ENCODE measurements around the gene EVL. TPM values are rescaled to one million over a fixed set of nuclear protein-coding genes. Genes with fewer than 3 reads are reported as not detected.

EVL gene
- total RNA-seq, 1 experiment from 2014 or later, result 82.9 TPM

DNA sequence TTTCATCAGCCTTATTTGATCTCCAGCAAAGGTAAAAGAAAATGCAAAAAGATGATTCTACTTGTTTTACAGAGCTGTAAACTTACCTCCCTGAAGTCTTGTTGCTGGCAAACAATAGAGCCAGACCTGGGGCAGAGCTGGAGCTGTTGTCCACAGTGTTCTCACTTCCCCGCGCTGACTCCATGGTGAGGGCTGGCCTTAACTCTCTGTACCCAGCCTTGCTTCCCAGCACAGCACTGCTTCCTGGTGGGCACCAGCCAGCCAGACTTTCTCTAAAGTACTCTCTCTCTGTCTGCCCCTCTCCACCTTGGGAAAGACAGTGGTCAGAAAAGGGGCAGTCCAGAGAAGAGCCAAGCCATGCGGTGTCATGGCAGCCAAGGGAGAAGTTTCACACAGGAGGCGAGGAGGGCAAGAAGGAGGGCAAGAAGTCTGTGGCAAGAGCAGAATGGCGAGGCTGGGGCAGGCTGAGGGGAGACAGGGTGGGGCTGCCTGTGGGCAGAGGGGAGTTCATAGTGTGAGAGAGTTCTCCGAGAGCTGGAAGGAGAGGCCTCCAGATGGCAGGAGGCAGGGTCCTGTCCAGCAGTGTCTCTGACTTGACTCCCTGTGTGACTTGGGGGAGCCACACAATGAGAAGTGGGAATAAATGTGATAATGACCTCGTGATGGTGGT is 9.3 kb downstream of the EVL start:
- intact Hi-C loops (cut with micrococcal nuclease; ENCODE audit: unreplicated experiment), result no loop called here
- Histone ChIP-seq H3K27ac (ENCODE audit: low read depth, low read length, poor library complexity, severe bottlenecking) (no peak overlapping the region), H3K4me1 (ENCODE audit: insufficient read depth, low read length, poor library complexity, severe bottlenecking) (peaks cover 16% of the 10 kb centered on the region), H3K4me3 (ENCODE audit: low read depth, low read length, poor library complexity, severe bottlenecking) (no peak overlapping the region), H3K36me3 (ENCODE audit: insufficient read depth, low read length, poor library complexity, severe bottlenecking) (no peaks in the 10 kb centered on the region), H3K27me3 (replicated peaks; ENCODE audit: insufficient read depth, low read depth, low read length, poor library complexity) (no peaks in the 10 kb centered on the region), H3K9me3 (ENCODE audit: low read depth, low read length, poor library complexity, severe bottlenecking) (no peaks in the 10 kb centered on the region)
- TF ChIP-seq EZH2 (IDR thresholded peaks at IDR 0.05; ENCODE audit: borderline replicate concordance, low read depth, low read length, poor library complexity, severe bottlenecking) (no peak), CTCF (conservative IDR thresholded peaks at IDR 0.05; ENCODE audit: low read depth, low read length) (no peak)
- DNase-seq (ENCODE audit: low spot score), result no peak
- CTCF ChIA-PET, result no interaction called here
- POLR2A ChIA-PET (ENCODE audit: low non-redundant PET), result no interaction called here
- no TSS peak for BruUV-seq (replicated peaks)

DNA sequence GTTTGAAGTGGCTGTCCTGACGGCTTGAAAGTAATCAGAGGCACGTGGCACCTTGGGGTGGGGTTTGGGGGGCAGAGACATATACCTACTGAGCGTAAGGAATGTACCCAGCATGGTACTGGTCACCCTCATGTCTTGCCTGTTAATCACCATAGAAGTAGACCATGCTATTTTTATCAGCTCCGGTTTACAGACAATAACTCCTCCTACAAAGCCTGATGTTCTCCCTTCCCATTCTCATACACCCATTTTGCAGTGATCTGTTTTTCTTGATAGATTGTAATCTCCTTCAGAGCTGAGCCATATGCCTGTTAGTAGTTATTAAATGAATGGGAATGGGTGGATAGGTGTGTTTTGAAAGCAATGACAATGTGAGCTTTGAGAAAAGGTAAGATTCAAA is 10.5 kb downstream of the EVL start:
- CTCF ChIA-PET, result no interaction called here
- H3K4me1 ChIP-seq (ENCODE audit: insufficient read depth, low read length, poor library complexity, severe bottlenecking), result peaks cover 18% of the 10 kb centered on the region
- H3K9me3 ChIP-seq (ENCODE audit: low read depth, low read length, poor library complexity, severe bottlenecking), result no peaks in the 10 kb centered on the region
- TF ChIP-seq EZH2 (IDR thresholded peaks at IDR 0.05; ENCODE audit: borderline replicate concordance, low read depth, low read length, poor library complexity, severe bottlenecking), result no peak
- TF ChIP-seq CTCF (conservative IDR thresholded peaks at IDR 0.05; ENCODE audit: low read depth, low read length), result no peak
- BruUV-seq (replicated peaks), result no TSS peak
- POLR2A ChIA-PET (ENCODE audit: low non-redundant PET), result no interaction called here
- H3K27ac ChIP-seq (ENCODE audit: low read depth, low read length, poor library complexity, severe bottlenecking), result no peak overlapping the region
- no peaks in the 10 kb centered on the region for H3K36me3 ChIP-seq (ENCODE audit: insufficient read depth, low read length, poor library complexity, severe bottlenecking)
- H3K4me3 ChIP-seq (ENCODE audit: low read depth, low read length, poor library complexity, severe bottlenecking), result no peak overlapping the region
- no peak for DNase-seq (ENCODE audit: low spot score)
- no peaks in the 10 kb centered on the region for H3K27me3 ChIP-seq (replicated peaks; ENCODE audit: insufficient read depth, low read depth, low read length, poor library complexity)
- intact Hi-C loops (cut with micrococcal nuclease; ENCODE audit: unreplicated experiment), result no loop called here

DNA sequence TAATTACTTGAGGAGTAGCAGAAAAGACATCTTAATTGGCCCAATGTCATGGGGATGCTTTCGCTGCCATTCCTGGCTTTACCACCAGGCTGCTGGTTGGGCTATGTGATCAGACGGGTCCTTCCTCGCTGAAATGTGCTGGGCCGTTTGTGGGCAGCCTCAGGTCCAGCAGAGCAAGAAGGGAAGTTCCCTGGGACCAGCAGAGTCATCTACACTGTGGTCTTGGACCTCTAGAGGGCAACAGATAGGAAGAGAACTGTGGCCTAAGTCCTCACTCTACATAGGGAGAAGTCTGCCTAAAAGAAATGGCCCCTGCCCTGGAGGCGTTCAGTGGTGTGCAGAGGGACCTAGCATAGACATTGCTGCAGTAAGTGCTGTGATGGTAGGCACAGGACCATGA is 10.9 kb downstream of the EVL start:
- H3K4me1 ChIP-seq (ENCODE audit: insufficient read depth, low read length, poor library complexity, severe bottlenecking), result peaks cover 18% of the 10 kb centered on the region
- no TSS peak for BruUV-seq (replicated peaks)
- TF ChIP-seq EZH2 (IDR thresholded peaks at IDR 0.05; ENCODE audit: borderline replicate concordance, low read depth, low read length, poor library complexity, severe bottlenecking), result no peak
- peak; percentile 39; the same call in 1 of the 2 replicates for TF ChIP-seq CTCF (conservative IDR thresholded peaks at IDR 0.05; ENCODE audit: low read depth, low read length)
- H3K36me3 ChIP-seq (ENCODE audit: insufficient read depth, low read length, poor library complexity, severe bottlenecking), result no peaks in the 10 kb centered on the region
- intact Hi-C loops (cut with micrococcal nuclease; ENCODE audit: unreplicated experiment), result no loop called here
- no peak overlapping the region for H3K4me3 ChIP-seq (ENCODE audit: low read depth, low read length, poor library complexity, severe bottlenecking)
- no peak overlapping the region for H3K27ac ChIP-seq (ENCODE audit: low read depth, low read length, poor library complexity, severe bottlenecking)
- ChIA-PET POLR2A (ENCODE audit: low non-redundant PET) (no interaction called here), CTCF (no interaction called here)
- peak; percentile 9 for DNase-seq (ENCODE audit: low spot score)
- no peaks in the 10 kb centered on the region for H3K9me3 ChIP-seq (ENCODE audit: low read depth, low read length, poor library complexity, severe bottlenecking)
- H3K27me3 ChIP-seq (replicated peaks; ENCODE audit: insufficient read depth, low read depth, low read length, poor library complexity), result no peaks in the 10 kb centered on the region
